Measurements from ENCODE around the gene WIZ. TPM values are rescaled to one million over a fixed set of nuclear protein-coding genes. Genes with fewer than 3 reads are reported as not detected.

WIZ gene
- total and polyA plus RNA-seq, 2 of the 8 experiments (the other 6 are each of a cell fraction or from before 2014, with no cell fraction given): 12.5 to 33.2 TPM

GRCh38 chr19:15427991-15428471 lies 21.7 kb downstream of the WIZ start (continued):
- no peak for TF ChIP-seq TCF12 (IDR thresholded peaks at IDR 0.05; ENCODE audit: low read depth, low read length)
- TF ChIP-seq POU5F1 (IDR thresholded peaks at IDR 0.05; ENCODE audit: low read depth, low read length): no peak
- no peak for TF ChIP-seq CHD7 (IDR thresholded peaks at IDR 0.05; ENCODE audit: insufficient replicate concordance, low read length)
- no peak for TF ChIP-seq TAF7 (optimal IDR thresholded peaks at IDR 0.05; ENCODE audit: borderline replicate concordance, low read depth, low read length)
- TF ChIP-seq RXRA (IDR thresholded peaks at IDR 0.05; ENCODE audit: insufficient read depth, low read depth, low read length): no peak
- no peak for TF ChIP-seq BACH1 (IDR thresholded peaks at IDR 0.05; ENCODE audit: low read length)

All from H1 (cell line).